D721Med (cell line): ENCODE data around the gene PRTFDC1.
"Not testable (repeated sequence)": the region's sequence is repeated elsewhere in the genome, so short reads cannot be mapped to it uniquely, and the experiment has no call there.

Source experiments
- DNase-seq: peaks from one replicate; pipeline ENCODE4 v3.0.0; 2011; ENCODE audit warnings: low spot score; ENCODE audit not compliant: insufficient read length
- FAIRE-seq: peaks from 2 replicates; lab custom pipeline; 2011; peaks lifted over from hg19 to GRCh38; lab: Jason Lieb, UNC
- TF ChIP-seq, protein P1 (sequence below): IDR thresholded peaks from 2 replicates; pipeline ENCODE4 v1.5.1; 2012; ENCODE audit warnings: mild to moderate bottlenecking, control low read depth; ENCODE audit not compliant: insufficient read depth; ENCODE audit errors: missing control alignments

PRTFDC1 gene

DNA sequence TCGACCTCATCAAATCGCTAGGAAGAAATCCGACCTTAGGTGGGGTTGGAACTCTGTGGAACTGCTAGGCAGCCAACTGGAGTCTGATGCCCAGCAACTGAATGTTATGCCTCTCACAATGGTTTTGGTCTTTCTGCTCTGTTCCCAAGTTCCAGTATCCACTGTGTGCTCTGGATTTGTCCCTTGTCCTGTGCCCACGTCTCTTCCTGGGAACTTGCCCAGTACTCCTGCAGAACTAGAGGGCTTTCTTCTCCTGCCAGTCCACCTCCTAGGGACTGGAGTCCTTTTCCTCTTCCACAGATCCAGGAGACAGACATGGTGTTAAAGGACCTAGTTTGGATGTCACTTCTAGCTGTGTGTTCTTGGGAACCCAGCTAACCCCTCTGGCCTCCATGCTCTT is 26.6 kb downstream of the PRTFDC1 start:
- DNase-seq (no peak), FAIRE-seq (no peak)
- TF ChIP-seq, protein P1, sequence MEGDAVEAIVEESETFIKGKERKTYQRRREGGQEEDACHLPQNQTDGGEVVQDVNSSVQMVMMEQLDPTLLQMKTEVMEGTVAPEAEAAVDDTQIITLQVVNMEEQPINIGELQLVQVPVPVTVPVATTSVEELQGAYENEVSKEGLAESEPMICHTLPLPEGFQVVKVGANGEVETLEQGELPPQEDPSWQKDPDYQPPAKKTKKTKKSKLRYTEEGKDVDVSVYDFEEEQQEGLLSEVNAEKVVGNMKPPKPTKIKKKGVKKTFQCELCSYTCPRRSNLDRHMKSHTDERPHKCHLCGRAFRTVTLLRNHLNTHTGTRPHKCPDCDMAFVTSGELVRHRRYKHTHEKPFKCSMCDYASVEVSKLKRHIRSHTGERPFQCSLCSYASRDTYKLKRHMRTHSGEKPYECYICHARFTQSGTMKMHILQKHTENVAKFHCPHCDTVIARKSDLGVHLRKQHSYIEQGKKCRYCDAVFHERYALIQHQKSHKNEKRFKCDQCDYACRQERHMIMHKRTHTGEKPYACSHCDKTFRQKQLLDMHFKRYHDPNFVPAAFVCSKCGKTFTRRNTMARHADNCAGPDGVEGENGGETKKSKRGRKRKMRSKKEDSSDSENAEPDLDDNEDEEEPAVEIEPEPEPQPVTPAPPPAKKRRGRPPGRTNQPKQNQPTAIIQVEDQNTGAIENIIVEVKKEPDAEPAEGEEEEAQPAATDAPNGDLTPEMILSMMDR = no peak

DNA sequence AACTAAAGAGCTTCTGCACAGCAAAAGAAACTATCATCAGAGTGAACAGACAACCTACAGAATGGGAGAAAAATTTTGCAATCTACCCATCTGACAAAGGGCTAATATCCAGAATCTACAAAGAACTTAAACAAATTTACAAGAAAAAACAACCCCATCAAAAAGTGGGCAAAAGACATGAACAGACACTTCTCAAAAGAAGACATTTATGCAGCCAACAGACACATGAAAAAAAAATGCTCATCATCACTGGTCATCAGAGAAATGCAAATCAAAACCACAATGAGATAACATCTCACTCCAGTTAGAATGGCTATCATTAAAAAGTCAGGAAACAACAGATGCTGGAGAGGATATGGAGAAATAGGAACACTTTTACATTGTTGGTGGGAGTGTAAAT is 27.9 kb downstream of the PRTFDC1 start:
- not testable (repeated sequence) for DNase-seq, FAIRE-seq

DNA sequence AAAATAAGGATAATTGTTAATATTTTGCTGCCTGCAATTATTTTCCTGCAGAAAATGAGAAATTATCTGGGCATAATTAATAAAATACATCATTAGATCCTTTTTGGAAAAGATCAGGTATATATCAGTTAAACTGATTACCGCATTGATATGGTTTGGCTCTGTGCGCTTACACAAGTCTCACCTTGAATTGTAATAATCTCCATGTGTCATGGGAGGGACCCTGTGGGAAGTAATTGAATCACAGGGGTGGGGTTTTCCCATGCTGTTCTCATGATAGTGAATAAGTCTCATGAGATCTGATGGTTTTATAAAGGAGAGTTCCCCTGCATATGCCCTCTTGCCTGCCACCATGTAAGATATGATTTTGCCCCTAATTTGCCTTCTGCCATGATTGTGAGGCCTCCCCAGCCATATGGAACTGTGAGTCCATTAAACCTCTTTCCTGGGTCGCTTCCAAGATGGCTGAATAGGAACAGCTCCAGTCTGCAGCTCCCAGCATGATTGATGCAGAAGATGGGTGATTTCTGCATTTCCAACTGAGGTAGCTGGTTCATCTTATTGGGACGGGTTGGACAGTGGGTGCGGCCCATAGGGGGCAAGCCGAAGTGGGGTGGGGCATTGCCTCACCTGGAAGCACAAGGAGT is 30.1 kb downstream of the PRTFDC1 start:
- not testable (repeated sequence) for FAIRE-seq, DNase-seq

DNA sequence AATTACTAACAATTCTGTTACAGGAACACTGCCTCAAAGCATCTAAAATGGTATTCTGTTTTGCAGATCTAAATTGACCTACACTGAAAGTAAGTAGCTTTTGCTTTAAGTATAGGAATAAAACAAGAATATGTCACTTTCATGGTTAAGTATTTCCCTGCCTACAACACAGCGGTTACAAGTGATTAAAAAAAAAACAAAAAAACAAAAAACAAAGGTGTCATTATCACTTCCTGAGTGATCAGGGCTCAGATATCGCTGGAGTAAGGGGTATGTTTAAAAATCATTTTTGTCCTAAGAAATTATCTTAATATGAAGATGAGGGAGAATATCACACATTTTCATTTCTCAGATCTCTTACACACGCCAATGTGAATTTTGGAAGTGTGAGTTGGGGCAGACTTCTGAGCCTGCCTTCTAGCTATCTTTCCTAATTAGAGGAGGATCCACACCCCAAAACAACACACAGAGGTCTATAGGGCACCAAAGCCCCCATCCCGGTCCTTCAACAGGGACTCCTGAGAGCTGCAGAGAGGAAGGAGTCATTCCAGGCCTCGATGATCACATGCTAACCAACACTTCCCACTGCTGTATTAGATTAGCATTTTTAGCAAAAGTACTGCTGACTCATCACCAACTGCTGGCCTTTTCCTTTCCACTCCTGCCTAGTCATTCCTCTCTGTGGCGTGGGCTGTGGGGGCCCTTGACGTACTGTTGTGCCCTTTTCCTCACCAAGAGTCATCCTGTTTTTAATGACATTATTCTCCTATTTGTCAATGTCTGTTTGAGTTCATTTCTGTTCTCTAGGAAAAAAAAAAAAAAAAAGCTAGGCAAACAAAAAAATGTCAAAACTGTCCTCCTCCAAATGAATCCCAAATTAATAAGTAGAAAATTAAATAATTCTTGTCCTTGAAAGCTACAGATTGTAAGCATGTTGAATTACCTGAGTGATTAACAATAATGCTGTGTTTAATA is 31.2 kb downstream of the PRTFDC1 start:
- no peak for DNase-seq
- TF ChIP-seq, protein P1 = no peak
- FAIRE-seq = no peak

DNA sequence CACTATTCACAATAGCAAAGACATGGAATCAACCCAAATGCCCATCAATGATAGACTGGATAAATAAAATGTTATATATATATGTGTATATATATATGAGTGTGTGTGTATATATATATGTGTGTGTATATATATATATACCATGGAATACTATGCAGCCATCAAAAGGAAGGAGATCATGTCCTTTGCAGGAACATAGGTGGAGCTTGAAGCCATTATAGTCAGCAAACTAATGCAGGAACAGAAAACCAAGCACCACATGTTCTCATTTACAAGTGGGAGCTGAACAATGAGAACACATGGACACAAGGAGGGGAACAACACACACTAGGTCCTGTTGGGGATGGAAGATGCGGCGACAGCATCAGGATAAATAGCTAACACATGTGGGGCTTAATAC is 32.2 kb downstream of the PRTFDC1 start:
- not testable (repeated sequence) for FAIRE-seq, DNase-seq

DNA sequence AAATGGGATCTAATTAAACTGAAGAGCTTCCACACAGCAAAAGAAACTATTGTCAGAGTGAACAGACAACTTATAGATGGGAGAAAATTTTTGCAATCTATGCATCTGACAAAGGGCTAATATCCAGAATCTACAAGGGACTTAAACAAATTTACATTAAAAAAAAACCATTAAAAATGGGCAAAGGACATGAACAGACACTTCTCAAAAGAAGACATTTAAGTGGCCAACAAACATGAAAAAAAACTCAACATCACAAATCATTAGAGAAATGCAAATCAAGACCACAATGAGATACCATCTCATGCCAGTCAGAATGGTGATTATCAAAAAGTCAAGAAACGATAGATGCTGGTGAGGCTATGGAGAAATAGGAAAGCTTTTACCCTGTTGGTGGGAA is 32.8 kb downstream of the PRTFDC1 start:
- DNase-seq, FAIRE-seq: not testable (repeated sequence)

DNA sequence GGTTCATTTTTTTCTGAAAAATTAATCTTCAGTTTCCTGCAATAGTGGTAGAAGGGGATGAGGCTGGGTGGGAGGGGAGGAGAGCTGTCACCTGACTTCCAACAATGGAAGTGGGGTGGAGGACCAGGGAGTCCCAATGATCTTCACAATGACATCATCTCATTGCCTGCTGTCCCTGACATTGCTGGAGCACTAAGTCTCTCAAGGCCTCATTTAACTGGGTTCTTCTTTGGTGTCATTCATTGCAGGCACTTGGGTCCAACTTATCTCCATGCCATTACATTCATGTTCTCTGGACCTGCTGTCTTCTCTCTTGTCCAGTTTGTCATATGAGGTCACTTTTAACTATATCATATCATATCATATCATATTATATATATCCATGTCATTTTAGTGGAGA is 34.4 kb downstream of the PRTFDC1 start:
- TF ChIP-seq, protein P1 = no peak
- DNase-seq (no peak), FAIRE-seq (no peak)

DNA sequence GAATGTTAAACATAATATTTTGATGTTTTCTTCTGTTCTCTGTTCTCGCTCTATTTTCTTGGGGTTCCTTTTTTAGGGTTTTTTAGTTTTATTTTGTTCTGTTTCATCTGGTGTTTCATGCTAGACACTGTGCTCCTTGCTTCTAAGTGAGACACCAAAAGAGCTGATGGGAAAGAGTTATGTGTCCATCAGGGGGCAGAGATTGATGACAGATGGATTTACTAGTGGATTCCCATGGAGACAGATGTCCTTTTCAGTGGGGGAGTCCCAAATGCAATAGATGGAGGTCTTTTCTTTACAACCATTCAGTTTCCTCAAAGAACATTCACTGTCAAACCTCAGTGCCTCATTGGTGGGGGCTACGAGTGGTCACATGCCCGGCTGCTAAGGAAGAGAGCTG is 34.9 kb downstream of the PRTFDC1 start:
- FAIRE-seq (no peak), DNase-seq (no peak)
- TF ChIP-seq, protein P1 = no peak

DNA sequence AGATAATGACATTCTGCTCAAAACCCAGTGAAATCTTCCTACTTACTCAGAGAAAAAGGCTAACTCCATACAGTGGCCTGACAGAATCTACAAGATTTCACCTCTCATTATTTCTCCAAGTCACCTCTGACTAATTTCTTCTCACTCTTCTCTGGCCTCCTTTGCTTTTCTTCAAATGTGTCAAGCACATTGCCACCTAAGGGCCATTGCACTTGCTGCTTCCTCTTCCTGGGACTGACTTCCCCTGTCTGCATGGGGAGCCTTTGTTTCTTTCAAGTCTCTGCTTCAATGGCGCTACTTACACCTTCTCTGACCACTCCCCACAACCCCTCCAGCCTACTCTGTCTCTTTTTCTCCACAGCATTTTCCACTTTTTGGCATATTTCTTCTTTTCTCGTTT is 36.0 kb downstream of the PRTFDC1 start:
- no peak for FAIRE-seq
- no peak for DNase-seq
- TF ChIP-seq, protein P1 = no peak
